HG02938 (cell line): ENCODE measurements around the gene UBASH3B.

ENCODE experiments used
- ATAC-seq: cut with Tn5 transposase; IDR thresholded peaks from one replicate; pipeline ENCODE4 v1.9.1; 2021; ENCODE audit warnings: mild to moderate bottlenecking, moderate library complexity; ENCODE audit not compliant: unreplicated experiment

The UBASH3B gene

GRCh38 chr11:122706291-122707088, 51.0 kb downstream of the UBASH3B start:
- no peak for ATAC-seq

GRCh38 chr11:122707111-122707510, 51.6 kb downstream of the UBASH3B start:
- ATAC-seq: no peak

GRCh38 chr11:122707901-122708300, 52.4 kb downstream of the UBASH3B start:
- ATAC-seq: no peak

- no peak for ATAC-seq
These were observed 53.7 kb downstream of the UBASH3B start for GRCh38 chr11:122709039-122709760.

GRCh38 chr11:122711362-122711761, 55.8 kb downstream of the UBASH3B start:
- ATAC-seq: no peak

- no peak for ATAC-seq
These were observed 56.4 kb downstream of the UBASH3B start for GRCh38 chr11:122711831-122712381.

GRCh38 chr11:122714004-122714403, 58.5 kb downstream of the UBASH3B start:
- no peak for ATAC-seq

- ATAC-seq: no peak
These were observed 59.0 kb downstream of the UBASH3B start for GRCh38 chr11:122714484-122714883.

GRCh38 chr11:122715548-122716440, 60.3 kb downstream of the UBASH3B start:
- ATAC-seq: no peak

- peak; percentile 91 for ATAC-seq
These were observed 61.8 kb downstream of the UBASH3B start for GRCh38 chr11:122717264-122717867.

- ATAC-seq: no peak
These were observed 64.8 kb downstream of the UBASH3B start for GRCh38 chr11:122720107-122720881.

GRCh38 chr11:122721201-122721963, 65.9 kb downstream of the UBASH3B start:
- no peak for ATAC-seq

GRCh38 chr11:122721964-122722266, 66.4 kb downstream of the UBASH3B start:
- ATAC-seq: no peak

GRCh38 chr11:122723106-122723505, 67.6 kb downstream of the UBASH3B start:
- ATAC-seq: no peak

GRCh38 chr11:122723576-122723975, 68.1 kb downstream of the UBASH3B start:
- no peak for ATAC-seq

GRCh38 chr11:122724520-122724919, 69.0 kb downstream of the UBASH3B start:
- no peak for ATAC-seq

GRCh38 chr11:122726028-122726427, 70.5 kb downstream of the UBASH3B start:
- ATAC-seq: no peak

GRCh38 chr11:122727101-122727929, 71.8 kb downstream of the UBASH3B start:
- peak; percentile 86 for ATAC-seq
